GM23248 (cell line): ENCODE data around the gene RLF. TPM values are rescaled to one million over a fixed set of nuclear protein-coding genes. Genes with fewer than 3 reads are reported as not detected.

Source experiments
- DNase-seq: peaks from one replicate; pipeline ENCODE4 v3.0.0-alpha.2; 2015
- H2AFZ ChIP-seq: fragments of 200-600 bp; sonication (generic); 2 replicates; pipeline ENCODE4 v1.6.1; 2016; ENCODE audit warnings: antibody characterized with exemption
- H3F3A ChIP-seq: fragments of 200-600 bp; sonication (generic); 2 replicates; pipeline ENCODE4 v1.6.1; 2016; ENCODE audit warnings: mild to moderate bottlenecking, antibody characterized with exemption, mixed run types; ENCODE audit not compliant: insufficient read depth
- H3K27ac ChIP-seq: fragments of 200-600 bp; sonication (generic); 2 replicates; pipeline ENCODE4 v1.5.1; 2016; ENCODE audit warnings: mild to moderate bottlenecking
- H3K27me3 ChIP-seq: fragments of 200-600 bp; sonication (generic); replicated peaks from 2 replicates; pipeline ENCODE4 v1.6.1; 2016; ENCODE audit warnings: mild to moderate bottlenecking; ENCODE audit not compliant: insufficient read depth
- H3K36me3 ChIP-seq: fragments of 200-600 bp; sonication (generic); 2 replicates; pipeline ENCODE4 v1.6.1; 2016; ENCODE audit warnings: low read depth, mild to moderate bottlenecking
- H3K4me1 ChIP-seq: fragments of 200-600 bp; sonication (generic); 2 replicates; pipeline ENCODE4 v1.6.1; 2016; ENCODE audit warnings: mild to moderate bottlenecking; ENCODE audit not compliant: insufficient read depth
- H3K4me2 ChIP-seq: fragments of 200-600 bp; sonication (generic); one replicate; pipeline ENCODE4 v1.6.1; 2016; ENCODE audit warnings: mild to moderate bottlenecking; ENCODE audit not compliant: unreplicated experiment
- H3K4me3 ChIP-seq: fragments of 200-600 bp; sonication (generic); 2 replicates; pipeline ENCODE4 v1.5.1; 2016; ENCODE audit warnings: mild to moderate bottlenecking
- H3K79me2 ChIP-seq: fragments of 200-600 bp; sonication (generic); 2 replicates; pipeline ENCODE4 v1.6.1; 2016; ENCODE audit warnings: mild to moderate bottlenecking; ENCODE audit not compliant: insufficient read depth
- H3K9ac ChIP-seq: fragments of 200-600 bp; sonication (generic); 2 replicates; pipeline ENCODE4 v1.6.1; 2016; ENCODE audit warnings: mild to moderate bottlenecking
- H3K9me2 ChIP-seq: fragments of 200-600 bp; sonication (generic); 2 replicates; pipeline ENCODE4 v1.6.1; 2016; ENCODE audit warnings: mixed run types, mild to moderate bottlenecking, moderate library complexity; ENCODE audit not compliant: insufficient read depth
- H3K9me3 ChIP-seq: fragments of 200-600 bp; sonication (generic); one replicate; pipeline ENCODE4 v1.6.1; 2017; ENCODE audit warnings: low read depth
- H4K20me1 ChIP-seq: fragments of 200-600 bp; sonication (generic); 2 replicates; pipeline ENCODE4 v1.6.0; 2016; ENCODE audit not compliant: insufficient read depth
- EZH2 ChIP-seq: fragments of 200-600 bp; sonication (generic); IDR thresholded peaks from 2 replicates; pipeline ENCODE4 v1.6.1; 2018; ENCODE audit warnings: antibody characterized with exemption, mild to moderate bottlenecking; ENCODE audit not compliant: insufficient read depth, poor library complexity, severe bottlenecking
- EZH2phosphoT487 ChIP-seq: fragments of 200-600 bp; sonication (generic); IDR thresholded peaks from 2 replicates; pipeline ENCODE4 v1.6.1; 2018; ENCODE audit warnings: antibody characterized with exemption, moderate library complexity, mild to moderate bottlenecking, low read depth; ENCODE audit not compliant: insufficient read depth
- WGBS, 2 experiments: methylation state at CpG; one replicate each; pipeline ENCODE4 v1.1.6; 2015 to 2017; ENCODE audit warnings: low lambda C conversion rate in 2 of 2, low coverage in 1 of 2; ENCODE audit errors: missing lambda C conversion rate in 2 of 2; 5-methylcytosine and 5-hydroxymethylcytosine counted together
- in situ Hi-C: fragments of 300-500 bp; cut with MboI; formaldehyde crosslinking; loops from 2 replicates; pipeline ENCODE4 v1.15.0; 2020
- polyA plus RNA-seq: library from polyadenylated mRNA; unstranded; fragments of >200 nt; fragmentation: Nextera tagmentation; extraction: Ambion mirVana; gene quantifications from 2 replicates; pipeline ENCODE4 v1.2.1, GENCODE V29; 2016
- small RNA-seq: library from RNA; depleted of rRNA; stranded (forward); fragments of <200 nt; gene quantifications from one replicate; pipeline ENCODE3, GENCODE V24; 2014; ENCODE audit warnings: low read depth, low replicate concordance
- total RNA-seq: library from RNA; depleted of rRNA; stranded (reverse); fragments of >200 nt; shearing (Covaris generic); gene quantifications from 2 replicates; pipeline ENCODE4 v1.2.3, GENCODE V29; 2014; rRNA removed

The RLF gene
- total and polyA plus RNA-seq, 2 experiments from 2014 or later, result 6.7 to 16.4 TPM

- H3K36me3 ChIP-seq, result peaks cover 50% of the 10 kb centered on the region
- H3K79me2 ChIP-seq, result peaks cover 70% of the 10 kb centered on the region
- no peaks in the 10 kb centered on the region for H3K9me2 ChIP-seq
- in situ Hi-C loops, result no loop called here
- H2AFZ ChIP-seq, result no peak overlapping the region
- 94% methylated on average over 4 of the region's 4 CpGs for WGBS, 2 experiments
- no peak overlapping the region for H3K4me3 ChIP-seq
- no peaks in the 10 kb centered on the region for H4K20me1 ChIP-seq
- no peak overlapping the region for H3K27ac ChIP-seq
- H3F3A ChIP-seq, result peaks cover 10% of the 10 kb centered on the region; the same call in 1 of the 2 replicates
- no peak for DNase-seq
- H3K9ac ChIP-seq, result no peak overlapping the region
- TF ChIP-seq EZH2phosphoT487 (no peak), EZH2 (no peak)
- H3K4me1 ChIP-seq, result peaks cover 18% of the 10 kb centered on the region
- no peak overlapping the region for H3K4me2 ChIP-seq
- H3K9me3 ChIP-seq, result no peaks in the 10 kb centered on the region
- H3K27me3 ChIP-seq, result no peaks in the 10 kb centered on the region
These were observed 112.5 kb downstream of the RLF start for GRCh38 chr1:40273547-40274166.

GRCh38 chr1:40274331-40274730 is 113.1 kb downstream of the RLF start:
- Histone ChIP-seq H4K20me1 (no peaks in the 10 kb centered on the region), H2AFZ (no peak overlapping the region), H3K4me2 (no peak overlapping the region), H3K36me3 (peaks cover 53% of the 10 kb centered on the region), H3F3A (peaks cover 8% of the 10 kb centered on the region; the same call in 1 of the 2 replicates), H3K9me3 (no peaks in the 10 kb centered on the region), H3K27me3 (no peaks in the 10 kb centered on the region), H3K79me2 (peaks cover 72% of the 10 kb centered on the region), H3K4me3 (no peak overlapping the region), H3K27ac (no peak overlapping the region), H3K9me2 (no peaks in the 10 kb centered on the region), H3K9ac (no peak overlapping the region), H3K4me1 (peaks cover 15% of the 10 kb centered on the region)
- no peak for DNase-seq
- in situ Hi-C loops, result no loop called here
- no peak for TF ChIP-seq EZH2
- no peak for TF ChIP-seq EZH2phosphoT487
- 94% methylated on average over 2 of the region's 2 CpGs for WGBS, 2 experiments

DNA sequence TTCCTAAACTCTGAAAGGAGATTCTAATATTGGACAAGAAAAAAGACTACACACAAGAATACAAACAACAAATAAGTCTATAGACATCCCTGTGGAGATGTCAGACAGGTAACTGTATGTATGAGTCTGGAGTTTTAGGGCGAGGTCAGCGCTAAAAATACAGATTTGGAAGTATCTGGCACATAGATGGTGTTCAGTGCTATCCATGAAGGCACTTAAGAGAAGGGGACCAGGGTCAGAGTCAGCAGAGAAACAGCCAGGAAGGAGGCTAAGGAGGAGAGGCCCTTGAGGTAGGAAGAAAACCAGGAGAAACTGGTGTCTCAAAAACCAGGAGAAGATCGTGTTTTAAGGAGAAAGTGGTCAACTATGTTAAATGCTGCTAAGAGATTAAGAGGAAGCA is 114.9 kb downstream of the RLF start:
- Histone ChIP-seq H3K36me3 (peaks cover 50% of the 10 kb centered on the region), H3F3A (no peaks in the 10 kb centered on the region), H3K27ac (no peak overlapping the region), H3K4me2 (no peak overlapping the region), H4K20me1 (no peaks in the 10 kb centered on the region), H3K79me2 (peaks cover 73% of the 10 kb centered on the region), H3K9ac (no peak overlapping the region), H3K9me2 (no peaks in the 10 kb centered on the region), H2AFZ (no peak overlapping the region), H3K9me3 (no peaks in the 10 kb centered on the region), H3K4me1 (no peaks in the 10 kb centered on the region), H3K4me3 (no peak overlapping the region), H3K27me3 (no peaks in the 10 kb centered on the region)
- no peak for DNase-seq
- 98% methylated on average over 3 of the region's 3 CpGs for WGBS, 2 experiments
- TF ChIP-seq EZH2phosphoT487 (no peak), EZH2 (no peak)
- in situ Hi-C loops, result no loop called here

GRCh38 chr1:40281853-40282252 is 120.7 kb downstream of the RLF start:
- Histone ChIP-seq H3K27ac (no peak overlapping the region), H3K4me2 (no peak overlapping the region), H3K36me3 (peaks cover 45% of the 10 kb centered on the region), H3K27me3 (no peaks in the 10 kb centered on the region), H3K9me2 (no peaks in the 10 kb centered on the region), H4K20me1 (no peaks in the 10 kb centered on the region), H2AFZ (no peak overlapping the region), H3K4me3 (no peak overlapping the region), H3K79me2 (peaks cover 51% of the 10 kb centered on the region), H3K4me1 (no peaks in the 10 kb centered on the region), H3K9ac (no peak overlapping the region), H3F3A (0 out of 2 replicates have a peak, but pooled peaks cover 4% of the 10 kb centered on the region), H3K9me3 (no peaks in the 10 kb centered on the region)
- WGBS, 2 experiments, result 63 to 74% methylated on average over 2 of the region's 2 CpGs
- in situ Hi-C loops, result no loop called here
- DNase-seq, result no peak
- TF ChIP-seq EZH2phosphoT487 (no peak), EZH2 (no peak)

Small RNAs within 50 kb of the gene (small RNA-seq; reads per million reads assigned to genes)
- not detected for gene RNU6-1237P

Other genes starting within 250 kb of the RLF start
- gene MFSD2A, start 206.2 kb upstream of the RLF start, total RNA-seq, result 4.6 and 9.4 TPM in 2 replicates
- 4.2 and 5.4 TPM in 2 replicates for gene MFSD2A, start 206.2 kb upstream of the RLF start, polyA plus RNA-seq
- 496 and 560 TPM in 2 replicates for gene CAP1, start 120.7 kb upstream of the RLF start, total RNA-seq
- gene CAP1, start 120.7 kb upstream of the RLF start, polyA plus RNA-seq, result 576 and 593 TPM in 2 replicates
- 26.9 and 38.3 TPM in 2 replicates for gene PPT1, start 64.1 kb upstream of the RLF start, total RNA-seq
- gene PPT1, start 64.1 kb upstream of the RLF start, polyA plus RNA-seq, result 53.1 and 54.0 TPM in 2 replicates
- gene TMCO2, start 86.5 kb downstream of the RLF start, total RNA-seq, result not detected in 2 replicates
- not detected in 2 replicates for gene TMCO2, start 86.5 kb downstream of the RLF start, polyA plus RNA-seq
- 79.9 and 83.2 TPM in 2 replicates for gene ZMPSTE24, start 96.8 kb downstream of the RLF start, total RNA-seq
- gene ZMPSTE24, start 96.8 kb downstream of the RLF start, polyA plus RNA-seq, result 61.7 and 63.2 TPM in 2 replicates
- 0.89 and 2.8 TPM in 2 replicates for gene COL9A2, start 155.9 kb downstream of the RLF start, total RNA-seq
- 0.80 and 0.91 TPM in 2 replicates for gene COL9A2, start 155.9 kb downstream of the RLF start, polyA plus RNA-seq
- 14.3 and 15.6 TPM in 2 replicates for gene SMAP2, start 212.3 kb downstream of the RLF start, total RNA-seq
- gene SMAP2, start 212.3 kb downstream of the RLF start, polyA plus RNA-seq, result 12.2 and 13.0 TPM in 2 replicates